Loucy (cell line): ENCODE data around the gene ACTN1.
A peak's percentile ranks its signal among the peaks of the same experiment; 100 is the strongest.

Source experiments
- H2AFZ ChIP-seq: fragments of 200-600 bp; sonication (generic); 2 replicates; pipeline ENCODE4 v1.6.0; 2016; ENCODE audit warnings: antibody characterized with exemption, mild to moderate bottlenecking, low read length, moderate library complexity
- H3F3A ChIP-seq: fragments of 200-600 bp; 2 replicates; pipeline ENCODE4 v1.6.0; 2016; ENCODE audit warnings: antibody characterized with exemption, low read depth, mild to moderate bottlenecking
- H3K27me3 ChIP-seq: fragments of 200-600 bp; sonication (generic); 2 replicates; pipeline ENCODE4 v1.6.1; 2014; ENCODE audit warnings: low read length, mild to moderate bottlenecking; ENCODE audit not compliant: insufficient read depth, poor library complexity, severe bottlenecking
- H3K36me3 ChIP-seq: fragments of 200-600 bp; sonication (generic); 2 replicates; pipeline ENCODE4 v1.6.1; 2016; ENCODE audit warnings: low read length; ENCODE audit not compliant: insufficient read depth
- H3K4me1 ChIP-seq: fragments of 200-600 bp; sonication (generic); 2 replicates; pipeline ENCODE4 v1.5.1; 2014; ENCODE audit warnings: low read length, mild to moderate bottlenecking; ENCODE audit not compliant: insufficient read depth, poor library complexity, severe bottlenecking
- H3K4me2 ChIP-seq: fragments of 200-600 bp; sonication (generic); 2 replicates; pipeline ENCODE4 v1.6.0; 2014; ENCODE audit warnings: antibody characterized with exemption, low read length, low read depth, mild to moderate bottlenecking; ENCODE audit not compliant: poor library complexity, severe bottlenecking
- H3K4me3 ChIP-seq: fragments of 200-600 bp; sonication (generic); 2 replicates; pipeline ENCODE4 v1.5.1; 2014; ENCODE audit warnings: low read length, mild to moderate bottlenecking, mixed read lengths; ENCODE audit not compliant: poor library complexity, severe bottlenecking
- H3K79me2 ChIP-seq: fragments of 200-600 bp; sonication (generic); 2 replicates; pipeline ENCODE4 v1.6.1; 2014; ENCODE audit warnings: low read length; ENCODE audit not compliant: insufficient read depth
- H3K9ac ChIP-seq: fragments of 200-600 bp; sonication (generic); 2 replicates; pipeline ENCODE4 v1.6.0; 2014; ENCODE audit warnings: mild to moderate bottlenecking, low read depth, low read length, moderate library complexity; ENCODE audit not compliant: poor library complexity, severe bottlenecking
- H3K9me2 ChIP-seq: fragments of 200-600 bp; sonication (generic); replicated peaks from 2 replicates; pipeline ENCODE4 v1.6.1; 2016; ENCODE audit warnings: low read depth, low read length, mixed read lengths
- H3K9me3 ChIP-seq: fragments of 200-600 bp; sonication (generic); 2 replicates; pipeline ENCODE4 v1.6.1; 2014; ENCODE audit warnings: mild to moderate bottlenecking, antibody characterized with exemption, low read length, low read depth; ENCODE audit not compliant: insufficient read depth
- H4K20me1 ChIP-seq: fragments of 200-600 bp; sonication (generic); 2 replicates; pipeline ENCODE4 v1.6.0; 2014; ENCODE audit warnings: antibody characterized with exemption, low read length, mild to moderate bottlenecking; ENCODE audit not compliant: insufficient read depth, poor library complexity, severe bottlenecking
- CTCF ChIP-seq: fragments of 200-600 bp; sonication (generic); conservative IDR thresholded peaks from 2 replicates; pipeline ENCODE4 v1.5.1; 2014; ENCODE audit warnings: mild to moderate bottlenecking, antibody characterized with exemption, low read length
- EZH2phosphoT487 ChIP-seq: fragments of 200-600 bp; IDR thresholded peaks from 2 replicates; pipeline ENCODE4 v1.6.1; 2018; ENCODE audit warnings: antibody characterized with exemption, mild to moderate bottlenecking, moderate library complexity, borderline replicate concordance

Gene ACTN1

DNA sequence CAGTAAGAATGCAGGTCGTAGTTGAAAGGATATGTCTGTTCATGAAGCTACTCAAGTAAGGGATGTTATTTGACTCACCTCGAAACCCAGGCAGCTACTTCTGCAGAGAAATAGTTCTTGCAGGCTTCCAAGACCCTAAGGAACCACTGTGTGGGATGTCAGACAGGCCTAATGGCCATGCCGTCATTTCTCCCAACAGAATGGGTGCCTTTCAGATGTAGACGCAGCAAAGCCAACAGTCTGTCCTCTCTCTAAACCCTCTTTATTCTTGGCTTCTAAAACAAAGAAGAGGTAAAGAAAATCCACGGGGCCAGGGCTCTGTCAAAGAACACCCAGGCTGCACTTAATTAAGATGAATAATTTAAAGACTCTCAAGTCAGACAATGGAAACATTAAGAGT, 19.0 kb upstream of the ACTN1 start:
- H3K4me1 ChIP-seq = peaks cover 9% of the 10 kb centered on the region
- no peak overlapping the region for H2AFZ ChIP-seq
- H3K9me2 ChIP-seq = no peaks in the 10 kb centered on the region
- H3F3A ChIP-seq = no peaks in the 10 kb centered on the region
- H3K27me3 ChIP-seq = no peaks in the 10 kb centered on the region
- no peak overlapping the region for H3K4me3 ChIP-seq
- H3K79me2 ChIP-seq = no peaks in the 10 kb centered on the region
- TF ChIP-seq EZH2phosphoT487 (no peak), CTCF (no peak)
- H3K4me2 ChIP-seq = no peak overlapping the region
- no peaks in the 10 kb centered on the region for H4K20me1 ChIP-seq
- no peaks in the 10 kb centered on the region for H3K36me3 ChIP-seq
- no peak overlapping the region for H3K9ac ChIP-seq
- no peaks in the 10 kb centered on the region for H3K9me3 ChIP-seq

DNA sequence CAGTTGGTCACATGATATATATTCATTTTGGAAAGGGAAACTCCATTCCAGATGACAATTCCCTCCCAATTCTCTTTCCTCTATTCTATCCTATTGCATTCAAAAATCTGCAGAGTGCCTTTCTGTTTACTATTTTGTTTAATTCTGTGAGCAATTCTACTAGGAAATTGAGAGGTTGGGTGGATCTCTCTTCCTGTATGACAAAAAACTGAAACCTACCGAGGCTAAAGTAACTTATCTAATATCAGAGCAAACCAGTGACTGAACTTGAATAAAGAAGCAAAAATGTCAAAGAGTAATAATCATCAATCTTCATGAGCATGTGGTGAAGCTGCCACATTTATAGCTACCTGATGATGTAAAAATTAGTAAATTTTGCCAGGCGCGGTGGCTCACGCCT, 16.6 kb upstream of the ACTN1 start:
- no peaks in the 10 kb centered on the region for H3K9me2 ChIP-seq
- H3K4me1 ChIP-seq = peaks cover 9% of the 10 kb centered on the region
- TF ChIP-seq EZH2phosphoT487 (no peak), CTCF (no peak)
- no peak overlapping the region for H2AFZ ChIP-seq
- no peak overlapping the region for H3K4me2 ChIP-seq
- no peaks in the 10 kb centered on the region for H3K79me2 ChIP-seq
- H3K9me3 ChIP-seq = no peaks in the 10 kb centered on the region
- no peak overlapping the region for H3K9ac ChIP-seq
- no peak overlapping the region for H3K4me3 ChIP-seq
- H4K20me1 ChIP-seq = no peaks in the 10 kb centered on the region
- H3K27me3 ChIP-seq = no peaks in the 10 kb centered on the region
- no peaks in the 10 kb centered on the region for H3K36me3 ChIP-seq
- H3F3A ChIP-seq = no peaks in the 10 kb centered on the region

DNA sequence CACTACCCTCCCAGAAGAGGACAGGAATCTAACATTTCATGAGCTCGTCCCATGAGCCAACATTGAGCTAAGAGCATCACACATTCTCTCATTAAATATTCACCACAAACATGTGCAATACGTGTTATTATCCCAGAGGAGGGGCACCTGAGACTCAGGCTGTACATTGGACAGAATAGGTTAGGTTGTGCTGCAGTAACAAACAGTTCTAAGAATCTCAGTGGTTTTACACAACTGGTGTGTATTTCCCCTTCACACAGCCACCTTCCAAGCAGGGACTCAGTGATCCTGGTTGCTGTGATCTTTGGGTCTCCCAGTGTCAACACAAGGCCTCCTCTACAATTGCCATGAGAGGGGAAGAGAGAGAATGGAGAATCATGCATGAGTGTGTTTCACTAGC, 15.0 kb upstream of the ACTN1 start:
- TF ChIP-seq CTCF = no peak
- no peak for TF ChIP-seq EZH2phosphoT487
- Histone ChIP-seq H4K20me1 (no peaks in the 10 kb centered on the region), H3K9ac (no peak overlapping the region), H3K79me2 (no peaks in the 10 kb centered on the region), H3K27me3 (no peaks in the 10 kb centered on the region), H3K9me3 (no peaks in the 10 kb centered on the region), H3K9me2 (no peaks in the 10 kb centered on the region), H3K36me3 (no peaks in the 10 kb centered on the region), H2AFZ (peak overlapping the region; percentile 14), H3K4me2 (no peak overlapping the region), H3K4me1 (peaks cover 10% of the 10 kb centered on the region), H3F3A (no peaks in the 10 kb centered on the region), H3K4me3 (no peak overlapping the region)
